ENCODE results near the gene KRTAP12-2. TPM values are rescaled to one million over a fixed set of nuclear protein-coding genes. Genes with fewer than 3 reads are reported as not detected.
"Not testable (repeated sequence)": the region's sequence is repeated elsewhere in the genome, so short reads cannot be mapped to it uniquely, and the experiment has no call there.

Gene KRTAP12-2
- total and polyA plus RNA-seq, 4 experiments from 2014 or later: not detected

DNA sequence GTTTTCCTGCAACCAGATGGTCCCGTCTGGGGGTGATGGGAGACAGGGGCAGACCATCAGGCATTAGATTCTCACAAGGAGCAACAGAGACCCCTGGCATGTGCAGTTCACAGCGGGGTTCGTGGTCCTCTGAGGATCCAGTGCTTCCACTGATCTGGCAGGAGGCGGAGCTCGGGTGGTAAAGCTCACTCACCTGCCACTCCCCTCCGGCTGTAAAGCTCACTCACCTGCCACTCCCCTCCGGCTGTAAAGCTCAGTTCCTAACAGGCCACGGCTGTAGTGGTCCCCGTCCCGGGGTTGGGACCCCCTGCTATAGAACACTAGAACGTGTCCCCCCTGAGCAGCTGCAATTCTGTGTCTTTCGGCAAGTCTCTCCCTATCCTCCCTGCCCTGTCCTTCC, 34.8 kb upstream of the KRTAP12-2 start:
- ChIA-PET CTCF (ENCODE audit: partially characterized antibody) (interaction anchor here (1.1 kb wide), 1 partner anchor 41 kb away, joined by 3 read pairs; no protein-coding TSS in a partner anchor), POLR2A (ENCODE audit: partially characterized antibody) (no interaction called here)
- H3K36me3 ChIP-seq (ENCODE audit: insufficient read depth, low read length): no peaks in the 10 kb centered on the region
- no peak for DNase-seq
- Mint-ChIP-seq H3K27ac (no peak overlapping the region), H3K9me3 (peaks cover 0 to 22% (median 21%) of the 10 kb centered on the region in 8 donors), H3K27me3 (peaks cover 62 to 63% of the 10 kb centered on the region in 2 donors), H3K4me1 (peaks cover 1 to 16% (median 3%) of the 10 kb centered on the region in 4 donors), H3K36me3 (no peaks in the 10 kb centered on the region), H3K4me3 (no peak overlapping the region)
- H3K27ac ChIP-seq (ENCODE audit: low read depth, low read length): no peak overlapping the region
- no peaks in the 10 kb centered on the region for H3K4me1 ChIP-seq (ENCODE audit: insufficient read depth, low read length)
- intact Hi-C loops (cut with micrococcal nuclease): no loop called here
- no peak overlapping the region for H3K4me3 ChIP-seq (ENCODE audit: low read length in 2 of 2)
- peaks cover 34% of the 10 kb centered on the region for H3K27me3 ChIP-seq (ENCODE audit: insufficient read depth, low read length)
- no peaks in the 10 kb centered on the region for H3K9me3 ChIP-seq (ENCODE audit: control insufficient read depth in 1 of 2, low read length in 2 of 2)

DNA sequence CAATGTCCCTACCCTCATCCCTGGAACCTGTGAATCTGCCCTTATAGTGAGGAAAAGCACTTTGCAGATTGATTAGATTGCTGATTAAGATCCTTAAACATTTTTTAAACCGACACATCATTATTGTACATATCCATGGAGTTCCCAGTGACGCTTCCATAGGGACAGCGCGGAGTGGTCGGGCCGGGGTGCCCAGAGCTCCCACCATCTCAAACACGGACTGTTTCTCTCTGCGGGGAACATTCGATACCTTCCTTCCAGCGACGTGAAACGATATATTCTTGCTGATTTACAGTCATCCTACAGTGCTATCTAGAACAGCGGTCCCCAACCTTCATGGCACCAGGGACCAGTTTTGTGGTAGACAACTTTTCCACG, 34.3 kb upstream of the KRTAP12-2 start:
- no peak overlapping the region for H3K4me3 Mint-ChIP-seq
- no peak overlapping the region for H3K27ac Mint-ChIP-seq
- DNase-seq: no peak
- H3K4me1 Mint-ChIP-seq: peaks cover 1 to 16% (median 3%) of the 10 kb centered on the region in 4 donors
- intact Hi-C loops (cut with micrococcal nuclease): no loop called here
- H3K9me3 ChIP-seq (ENCODE audit: control insufficient read depth in 1 of 2, low read length in 2 of 2): no peaks in the 10 kb centered on the region
- CTCF ChIA-PET (ENCODE audit: partially characterized antibody): interaction anchor here (1.1 kb wide), 1 partner anchor 41 kb away, joined by 3 read pairs; no protein-coding TSS in a partner anchor
- no peak overlapping the region for H3K4me3 ChIP-seq (ENCODE audit: low read length in 2 of 2)
- no peak overlapping the region for H3K27ac ChIP-seq (ENCODE audit: low read depth, low read length)
- H3K9me3 Mint-ChIP-seq: peaks cover 0 to 17% (median 16%) of the 10 kb centered on the region in 8 donors
- no peaks in the 10 kb centered on the region for H3K4me1 ChIP-seq (ENCODE audit: insufficient read depth, low read length)
- H3K27me3 ChIP-seq (ENCODE audit: insufficient read depth, low read length): peaks cover 30% of the 10 kb centered on the region
- peaks cover 60 to 64% of the 10 kb centered on the region in 2 donors for H3K27me3 Mint-ChIP-seq
- no peaks in the 10 kb centered on the region for H3K36me3 ChIP-seq (ENCODE audit: insufficient read depth, low read length)
- POLR2A ChIA-PET (ENCODE audit: partially characterized antibody): no interaction called here
- H3K36me3 Mint-ChIP-seq: no peaks in the 10 kb centered on the region

DNA sequence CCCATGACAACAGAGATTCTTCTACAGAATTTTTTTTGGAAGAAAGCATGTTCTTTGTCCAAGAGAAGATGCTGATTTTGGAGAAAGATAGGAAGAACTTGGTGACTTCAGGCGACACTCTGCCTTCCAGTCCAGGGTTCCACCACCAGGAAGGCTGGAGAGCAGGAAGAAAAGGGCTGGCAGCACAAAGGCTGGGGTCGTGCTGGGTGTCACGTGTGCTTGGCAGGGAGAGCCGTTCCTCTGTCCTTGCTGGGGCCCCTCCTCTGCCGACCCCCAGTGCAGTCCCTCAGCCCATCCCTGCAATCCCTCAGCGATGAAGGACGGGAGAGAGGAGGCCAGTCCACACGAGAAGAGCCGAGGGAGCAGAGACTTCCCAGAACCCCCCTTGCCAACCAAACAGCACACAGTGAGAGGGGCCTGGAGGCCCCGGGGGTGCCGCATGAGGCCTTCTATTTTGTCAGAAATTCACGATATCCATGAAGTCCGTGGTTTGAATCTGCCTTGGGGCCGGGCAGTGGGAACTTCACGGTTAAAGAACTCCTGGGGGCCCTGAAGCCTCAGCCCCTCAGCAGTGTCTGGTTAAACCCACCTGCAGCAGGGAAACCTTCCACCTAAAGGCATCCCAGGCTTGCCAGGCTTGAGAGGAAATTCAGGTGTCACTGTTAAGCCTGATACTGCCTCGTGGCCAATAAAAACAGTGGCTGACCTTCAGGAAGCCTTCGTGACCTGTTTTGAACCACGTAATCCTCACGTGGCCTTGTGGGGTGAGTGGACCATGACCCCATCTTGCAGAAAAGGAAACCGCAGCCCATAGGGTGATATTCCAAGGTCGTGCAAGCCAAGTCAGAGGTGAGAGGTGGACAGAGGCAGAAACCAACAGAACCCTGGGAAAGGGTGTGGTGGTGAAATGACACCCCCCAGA, 33.6 kb upstream of the KRTAP12-2 start:
- ChIA-PET CTCF (ENCODE audit: partially characterized antibody) (interaction anchor here (1.1 kb wide), 1 partner anchor 42 kb away, joined by 3 read pairs; no protein-coding TSS in a partner anchor), POLR2A (ENCODE audit: partially characterized antibody) (no interaction called here)
- H3K9me3 ChIP-seq (ENCODE audit: control insufficient read depth in 1 of 2, low read length in 2 of 2): no peaks in the 10 kb centered on the region
- no peaks in the 10 kb centered on the region for H3K36me3 ChIP-seq (ENCODE audit: insufficient read depth, low read length)
- no peaks in the 10 kb centered on the region for H3K36me3 Mint-ChIP-seq
- H3K27me3 Mint-ChIP-seq: peaks cover 57 to 61% of the 10 kb centered on the region in 2 donors
- intact Hi-C loops (cut with micrococcal nuclease): no loop called here
- H3K27ac ChIP-seq (ENCODE audit: low read depth, low read length): no peak overlapping the region
- H3K4me3 ChIP-seq (ENCODE audit: low read length in 2 of 2): no peak overlapping the region
- H3K4me1 ChIP-seq (ENCODE audit: insufficient read depth, low read length): no peaks in the 10 kb centered on the region
- H3K27me3 ChIP-seq (ENCODE audit: insufficient read depth, low read length): peaks cover 30% of the 10 kb centered on the region
- H3K27ac Mint-ChIP-seq: no peak overlapping the region
- peaks cover 0 to 12% (median 11%) of the 10 kb centered on the region in 8 donors for H3K9me3 Mint-ChIP-seq
- no peak overlapping the region for H3K4me3 Mint-ChIP-seq
- DNase-seq: no peak
- peaks cover 1 to 16% (median 3%) of the 10 kb centered on the region in 4 donors for H3K4me1 Mint-ChIP-seq

DNA sequence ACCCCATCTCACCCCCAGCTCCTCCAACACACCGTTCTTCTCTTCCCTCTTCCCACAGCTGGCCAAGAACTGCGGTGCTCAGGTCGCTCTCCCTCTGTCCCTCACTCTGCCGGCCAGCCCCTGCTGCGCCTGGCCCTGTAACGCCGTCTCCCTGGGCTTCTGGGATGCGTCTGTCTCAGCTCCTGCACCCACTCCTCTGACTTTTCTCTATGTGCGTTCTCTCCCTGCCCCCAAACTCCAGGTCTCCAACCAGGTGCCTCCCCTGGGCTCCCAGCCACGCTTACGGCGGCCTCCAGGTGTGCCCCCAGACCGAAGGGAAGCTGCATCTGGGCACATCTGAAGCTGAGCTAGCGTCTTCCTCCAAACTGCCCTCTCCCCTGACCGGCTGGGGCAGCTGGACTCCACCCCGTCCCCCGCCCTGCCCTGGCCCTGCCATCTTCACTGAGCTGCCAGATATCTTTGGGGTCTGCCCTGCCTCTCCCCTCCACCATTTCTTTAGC, 32.8 kb upstream of the KRTAP12-2 start:
- DNase-seq: no peak
- intact Hi-C loops (cut with micrococcal nuclease): no loop called here
- H3K4me1 Mint-ChIP-seq: peaks cover 1 to 16% (median 9%) of the 10 kb centered on the region in 4 donors

DNA sequence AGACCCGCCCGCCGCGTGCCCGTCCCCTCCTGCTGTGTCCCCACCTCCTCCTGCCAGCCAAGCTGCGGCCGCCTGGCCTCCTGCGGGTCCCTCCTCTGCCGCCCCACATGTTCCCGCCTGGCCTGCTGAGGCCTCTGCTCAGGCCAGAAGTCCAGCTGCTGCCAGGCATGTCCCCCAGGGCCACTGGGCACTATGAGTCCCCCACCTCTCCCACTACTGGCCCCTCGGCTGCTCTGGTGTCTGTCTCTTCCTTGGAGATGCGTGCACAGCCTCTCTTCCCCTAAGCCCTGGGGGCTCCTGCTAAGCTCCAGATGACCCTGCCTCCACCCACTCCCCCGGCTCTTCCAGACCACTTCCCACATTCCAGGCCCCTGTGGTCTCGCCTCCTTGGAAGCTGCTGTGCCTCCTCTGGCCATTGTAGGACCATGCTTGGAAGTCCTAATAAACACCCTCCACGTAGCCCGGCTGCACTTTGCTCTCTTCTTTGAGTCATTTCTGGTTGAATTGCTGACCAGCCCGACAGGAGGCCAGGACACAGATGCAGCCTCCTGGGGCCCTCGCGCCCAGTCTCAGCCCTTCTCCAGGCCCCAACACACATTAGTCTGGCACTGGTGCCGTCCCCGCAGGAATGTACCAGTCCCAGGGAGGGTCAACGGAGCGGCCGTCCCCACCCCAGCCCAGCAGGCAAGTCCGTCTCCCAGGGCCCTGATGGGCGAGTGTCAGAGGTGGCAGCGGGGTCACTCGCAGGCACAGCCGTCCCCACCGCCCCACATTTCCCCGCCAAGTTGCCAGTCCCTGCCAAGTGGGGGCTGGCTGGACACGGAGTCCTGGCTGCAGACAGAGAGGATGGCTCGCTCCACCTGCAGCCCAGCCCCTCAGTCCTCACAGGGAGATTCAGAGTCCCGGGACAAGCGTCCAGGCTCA, 31.3 kb upstream of the KRTAP12-2 start:
- H3K27ac ChIP-seq (ENCODE audit: low read depth, low read length): no peak overlapping the region
- H3K36me3 ChIP-seq (ENCODE audit: insufficient read depth, low read length): no peaks in the 10 kb centered on the region
- H3K27me3 Mint-ChIP-seq: peaks cover 43 to 48% of the 10 kb centered on the region in 2 donors
- H3K27me3 ChIP-seq (ENCODE audit: insufficient read depth, low read length): peaks cover 13% of the 10 kb centered on the region
- H3K4me3 Mint-ChIP-seq: no peak overlapping the region
- H3K27ac Mint-ChIP-seq: no peak overlapping the region
- ChIA-PET CTCF (ENCODE audit: partially characterized antibody) (no interaction called here), POLR2A (ENCODE audit: partially characterized antibody) (interaction anchor here (1.6 kb wide), 1 partner anchor 79 kb away, joined by 4 read pairs; no protein-coding TSS in a partner anchor)
- no peaks in the 10 kb centered on the region for H3K4me1 ChIP-seq (ENCODE audit: insufficient read depth, low read length)
- peaks cover 4 to 18% (median 12%) of the 10 kb centered on the region in 4 donors for H3K4me1 Mint-ChIP-seq
- no peak overlapping the region for H3K4me3 ChIP-seq (ENCODE audit: low read length in 2 of 2)
- H3K36me3 Mint-ChIP-seq: no peaks in the 10 kb centered on the region
- intact Hi-C loops (cut with micrococcal nuclease): no loop called here
- H3K9me3 Mint-ChIP-seq: peaks cover 0 to 6% (median 2%) of the 10 kb centered on the region in 8 donors
- DNase-seq: no peak
- H3K9me3 ChIP-seq (ENCODE audit: control insufficient read depth in 1 of 2, low read length in 2 of 2): no peaks in the 10 kb centered on the region

More for the DNA sequence above, 32.8 kb upstream of the KRTAP12-2 start:
- Mint-ChIP-seq H3K9me3 (peaks cover 0 to 5% (median 3%) of the 10 kb centered on the region in 8 donors), H3K27ac (no peak overlapping the region), H3K27me3 (peaks cover 50 to 54% of the 10 kb centered on the region in 2 donors), H3K4me3 (no peak overlapping the region), H3K36me3 (no peaks in the 10 kb centered on the region)
- ChIA-PET CTCF (ENCODE audit: partially characterized antibody) (no interaction called here), POLR2A (ENCODE audit: partially characterized antibody) (no interaction called here)
- H3K4me1 ChIP-seq (ENCODE audit: insufficient read depth, low read length): no peaks in the 10 kb centered on the region
- H3K27me3 ChIP-seq (ENCODE audit: insufficient read depth, low read length): peaks cover 27% of the 10 kb centered on the region
- H3K9me3 ChIP-seq (ENCODE audit: control insufficient read depth in 1 of 2, low read length in 2 of 2): no peaks in the 10 kb centered on the region
- H3K36me3 ChIP-seq (ENCODE audit: insufficient read depth, low read length): no peaks in the 10 kb centered on the region
- no peak overlapping the region for H3K27ac ChIP-seq (ENCODE audit: low read depth, low read length)
- H3K4me3 ChIP-seq (ENCODE audit: low read length in 2 of 2): no peak overlapping the region

DNA sequence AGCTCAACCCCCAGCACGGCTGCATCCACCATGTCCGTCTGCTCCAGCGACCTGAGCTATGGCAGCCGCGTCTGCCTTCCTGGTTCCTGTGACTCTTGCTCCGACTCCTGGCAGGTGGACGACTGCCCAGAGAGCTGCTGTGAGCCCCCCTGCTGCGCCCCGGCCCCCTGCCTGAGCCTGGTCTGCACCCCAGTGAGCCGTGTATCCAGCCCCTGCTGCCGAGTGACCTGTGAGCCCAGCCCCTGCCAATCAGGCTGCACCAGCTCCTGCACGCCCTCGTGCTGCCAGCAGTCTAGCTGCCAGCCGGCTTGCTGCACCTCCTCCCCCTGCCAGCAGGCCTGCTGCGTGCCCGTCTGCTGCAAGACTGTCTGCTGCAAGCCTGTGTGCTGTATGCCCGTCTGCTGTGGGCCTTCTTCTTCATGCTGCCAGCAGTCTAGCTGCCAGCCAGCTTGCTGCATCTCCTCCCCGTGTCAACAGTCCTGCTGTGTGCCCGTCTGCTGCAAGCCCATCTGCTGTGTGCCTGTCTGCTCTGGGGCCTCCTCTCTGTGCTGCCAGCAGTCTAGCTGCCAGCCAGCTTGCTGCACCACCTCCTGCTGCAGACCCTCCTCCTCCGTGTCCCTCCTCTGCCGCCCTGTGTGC, 30.6 kb upstream of the KRTAP12-2 start, which contains the start of gene KRTAP10-12:
Gene KRTAP10-12, plus strand, starts transcription at position 1 of the 639 bp plus-strand sequence. Its CDS starts 30 bp downstream, at position 31.
- H3K27ac ChIP-seq (ENCODE audit: low read depth, low read length); intact Hi-C loops (cut with micrococcal nuclease); H3K9me3 ChIP-seq (ENCODE audit: control insufficient read depth in 1 of 2, low read length in 2 of 2); DNase-seq; H3K4me1 ChIP-seq (ENCODE audit: insufficient read depth, low read length); H3K36me3 Mint-ChIP-seq; H3K4me3 ChIP-seq (ENCODE audit: low read length in 2 of 2); H3K36me3 ChIP-seq (ENCODE audit: insufficient read depth, low read length); H3K4me3 Mint-ChIP-seq: not testable (repeated sequence)
- H3K27me3 ChIP-seq (ENCODE audit: insufficient read depth, low read length): peaks cover 10% of the 10 kb centered on the region
- Mint-ChIP-seq H3K4me1 (peaks cover 4 to 18% (median 12%) of the 10 kb centered on the region in 4 donors), H3K27ac (peak within 1 kb of the TSS in 1 of 7 donors; percentile 15), H3K27me3 (peaks cover 36 to 42% of the 10 kb centered on the region in 2 donors), H3K9me3 (peaks cover 2 to 14% (median 8%) of the 10 kb centered on the region in 8 donors)
- ChIA-PET POLR2A (ENCODE audit: partially characterized antibody) (interaction anchor here (1.6 kb wide), 1 partner anchor 78 kb away, joined by 4 read pairs; no protein-coding TSS in a partner anchor), CTCF (ENCODE audit: partially characterized antibody) (interaction anchor here (1.6 kb wide), 1 partner anchor 187 kb away, joined by 5 read pairs; no protein-coding TSS in a partner anchor)

All from CD4-positive, alpha-beta memory T cell (primary cell).